Testis (tissue), 2 donors: ENCODE data around the gene PKP2.

Experiments used
- POLR2A ChIP-seq: fragments of 450-650 bp; IDR thresholded peaks from one replicate; pipeline ENCODE4 v1.6.1; 2017; ENCODE audit warnings: antibody characterized with exemption, mild to moderate bottlenecking, moderate library complexity
- TF ChIP-seq, protein P1 (sequence below), 3 experiments: fragments of 450-650 bp in 2 of 3; fragments of 200-600 bp in 1 of 3; sonication (generic) in 1 of 3; IDR thresholded peaks; one replicate each; pipeline ENCODE4 v1.5.1; 2016 to 2019; ENCODE audit warnings: antibody characterized with exemption in 3 of 3, mild to moderate bottlenecking in 2 of 3, moderate library complexity in 1 of 3

DNA sequence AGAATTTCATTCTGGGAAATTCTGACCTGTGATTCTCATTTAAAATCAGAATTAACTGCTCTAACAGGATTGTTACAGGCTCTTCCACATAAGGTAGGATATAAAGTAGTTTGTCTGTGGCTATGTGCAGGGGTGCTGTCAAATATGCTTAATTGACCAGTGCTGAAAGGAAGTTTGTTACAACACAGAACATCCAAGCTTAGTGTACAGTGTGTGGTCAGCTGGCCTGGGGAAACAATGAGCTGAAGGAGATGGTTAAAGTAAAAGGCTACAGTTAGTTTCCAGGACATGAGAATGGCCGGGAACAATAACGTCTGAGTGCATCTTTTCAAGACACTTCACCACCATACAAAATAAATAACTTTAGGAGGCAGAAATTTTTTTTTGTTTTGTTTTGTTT, 68.0 kb downstream of the PKP2 start:
- no peak for TF ChIP-seq POLR2A
- TF ChIP-seq, protein P1, sequence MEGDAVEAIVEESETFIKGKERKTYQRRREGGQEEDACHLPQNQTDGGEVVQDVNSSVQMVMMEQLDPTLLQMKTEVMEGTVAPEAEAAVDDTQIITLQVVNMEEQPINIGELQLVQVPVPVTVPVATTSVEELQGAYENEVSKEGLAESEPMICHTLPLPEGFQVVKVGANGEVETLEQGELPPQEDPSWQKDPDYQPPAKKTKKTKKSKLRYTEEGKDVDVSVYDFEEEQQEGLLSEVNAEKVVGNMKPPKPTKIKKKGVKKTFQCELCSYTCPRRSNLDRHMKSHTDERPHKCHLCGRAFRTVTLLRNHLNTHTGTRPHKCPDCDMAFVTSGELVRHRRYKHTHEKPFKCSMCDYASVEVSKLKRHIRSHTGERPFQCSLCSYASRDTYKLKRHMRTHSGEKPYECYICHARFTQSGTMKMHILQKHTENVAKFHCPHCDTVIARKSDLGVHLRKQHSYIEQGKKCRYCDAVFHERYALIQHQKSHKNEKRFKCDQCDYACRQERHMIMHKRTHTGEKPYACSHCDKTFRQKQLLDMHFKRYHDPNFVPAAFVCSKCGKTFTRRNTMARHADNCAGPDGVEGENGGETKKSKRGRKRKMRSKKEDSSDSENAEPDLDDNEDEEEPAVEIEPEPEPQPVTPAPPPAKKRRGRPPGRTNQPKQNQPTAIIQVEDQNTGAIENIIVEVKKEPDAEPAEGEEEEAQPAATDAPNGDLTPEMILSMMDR (IDR thresholded peaks at IDR 0.05), result no peak
